A549 treated with GW870086 at 1 μM for 4 hours (cell line): ENCODE data around the gene HERC6. TPM values are rescaled to one million over a fixed set of nuclear protein-coding genes. Genes with fewer than 3 reads are reported as not detected.

Experiments used
- total RNA-seq: library from RNA; stranded (reverse); fragments of 200-300 nt; extraction: Qiagen RNA extraction; gene quantifications from 5 replicates; pipeline ENCODE4 v1.2.3, GENCODE V29; 2022; ENCODE audit warnings: low read depth

The HERC6 gene
- 2.9 to 4.2 TPM (median 3.1 TPM) in 5 replicates for total RNA-seq

DNA sequence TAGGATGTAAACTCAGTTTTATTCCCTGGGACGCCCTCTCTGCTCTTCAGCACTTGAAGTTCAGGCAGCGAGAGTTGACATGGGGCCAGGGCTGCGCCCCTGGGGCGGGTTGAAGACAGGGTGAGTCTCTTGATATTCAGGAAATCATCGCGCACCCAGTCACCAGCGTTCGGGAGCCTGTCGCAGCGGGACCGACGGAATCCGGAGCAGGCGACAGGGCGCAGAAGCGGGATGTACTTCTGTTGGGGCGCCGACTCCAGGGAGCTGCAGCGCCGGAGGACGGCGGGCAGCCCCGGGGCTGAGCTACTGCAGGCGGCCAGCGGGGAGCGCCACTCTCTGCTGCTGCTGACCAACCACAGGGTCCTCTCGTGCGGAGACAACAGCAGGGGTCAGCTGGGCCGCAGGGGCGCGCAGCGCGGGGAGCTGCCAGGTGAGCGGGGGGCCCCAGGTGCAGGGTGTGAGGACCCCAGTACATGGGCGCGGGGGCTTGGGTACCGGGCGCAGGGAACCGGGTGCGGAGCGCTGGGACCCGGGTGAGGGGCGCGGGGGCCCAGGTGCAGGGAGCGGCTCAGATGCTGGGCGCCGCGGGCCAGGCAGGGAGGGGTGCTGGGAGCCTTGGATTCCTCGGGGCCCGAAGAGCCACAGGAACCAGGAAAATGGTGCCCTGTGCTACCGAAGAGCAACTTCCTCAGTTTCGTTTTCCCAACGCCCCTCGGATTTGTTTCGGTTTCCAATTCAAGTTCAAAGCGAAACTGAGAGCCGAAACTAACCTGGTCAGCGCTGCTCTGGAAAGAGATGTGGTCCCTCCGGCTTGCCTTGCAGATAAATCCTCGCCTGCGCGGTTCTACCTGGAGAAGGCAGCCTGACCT, at the start of gene HERC6:
Gene HERC6, plus strand, starts transcription at position 162 of the 869 bp plus-strand sequence. Its CDS starts 70 bp downstream, at position 232.

DNA sequence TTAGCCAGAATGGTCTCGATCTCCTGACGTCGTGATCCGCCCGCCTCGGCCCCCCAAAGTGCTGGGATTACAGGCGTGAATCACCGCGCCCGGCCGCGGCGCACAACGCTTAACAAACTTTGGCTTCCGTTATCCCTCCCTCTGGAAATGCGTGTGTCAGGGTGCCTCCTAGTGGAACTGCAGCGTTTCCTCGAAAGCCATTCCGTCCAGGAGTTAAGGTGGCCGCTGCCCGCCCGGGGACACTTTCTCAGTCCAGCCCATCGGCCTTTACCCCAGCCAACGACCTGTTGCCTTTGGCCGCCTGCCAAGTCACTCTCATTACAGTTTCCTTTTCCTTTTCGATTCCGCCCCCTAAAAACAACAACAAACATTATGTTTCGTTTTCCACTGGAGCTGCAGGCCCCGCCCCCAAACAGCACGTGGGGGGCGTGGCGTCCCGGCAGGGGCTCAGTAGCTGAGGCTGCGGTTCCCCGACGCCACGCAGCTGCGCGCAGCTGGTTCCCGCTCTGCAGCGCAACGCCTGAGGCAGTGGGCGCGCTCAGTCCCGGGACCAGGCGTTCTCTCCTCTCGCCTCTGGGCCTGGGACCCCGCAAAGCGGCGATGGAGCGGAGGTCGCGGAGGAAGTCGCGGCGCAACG, 78.1 kb downstream of the HERC6 start, which contains the start of gene HERC5:
Gene HERC5, plus strand, starts transcription at position 450 of the 637 bp plus-strand sequence. Its CDS starts 151 bp downstream, at position 601.

Other genes with a start within 250 kb of the HERC6 start
- 18.2 to 21.9 TPM (median 18.7 TPM) in 5 replicates for gene ABCG2, start 220.2 kb upstream of the HERC6 start, total RNA-seq
- 0.39 to 1.0 TPM (median 0.64 TPM) in 5 replicates for gene PPM1K, start 94.3 kb upstream of the HERC6 start, total RNA-seq
- 3.6 to 4.1 TPM (median 3.7 TPM) in 5 replicates for gene HERC5, start 78.3 kb downstream of the HERC6 start, total RNA-seq
- 75.5 to 83.5 TPM (median 80.7 TPM) in 5 replicates for gene PYURF, start 144.9 kb downstream of the HERC6 start, total RNA-seq
- gene HERC3, start 213.6 kb downstream of the HERC6 start, total RNA-seq: 5.7 to 8.7 TPM (median 7.9 TPM) in 5 replicates